GM19397 (cell line): ENCODE measurements around the gene C3orf18.

Source experiments
- ATAC-seq: cut with Tn5 transposase; IDR thresholded peaks from one replicate; pipeline ENCODE4 v1.9.1; 2021; ENCODE audit warnings: mild to moderate bottlenecking, moderate library complexity; ENCODE audit not compliant: unreplicated experiment

Gene C3orf18

GRCh38 chr3:50551681-50552435, 15.7 kb downstream of the C3orf18 start:
- no peak for ATAC-seq

GRCh38 chr3:50551054-50551659, 16.4 kb downstream of the C3orf18 start:
- ATAC-seq, result no peak

GRCh38 chr3:50550079-50550736, 17.3 kb downstream of the C3orf18 start:
- no peak for ATAC-seq

GRCh38 chr3:50549226-50549625, 18.3 kb downstream of the C3orf18 start:
- ATAC-seq, result no peak

- ATAC-seq, result no peak
These were observed 21.8 kb downstream of the C3orf18 start for GRCh38 chr3:50545781-50546180.

- ATAC-seq, result no peak
These were observed 25.1 kb downstream of the C3orf18 start for GRCh38 chr3:50542177-50543034.

GRCh38 chr3:50539356-50540286, 27.9 kb downstream of the C3orf18 start:
- ATAC-seq, result no peak

- no peak for ATAC-seq
These were observed 30.0 kb downstream of the C3orf18 start for GRCh38 chr3:50537421-50538129.

- ATAC-seq, result no peak
These were observed 30.9 kb downstream of the C3orf18 start for GRCh38 chr3:50536471-50537180.

- ATAC-seq, result no peak
These were observed 32.7 kb downstream of the C3orf18 start for GRCh38 chr3:50534681-50535330.

- ATAC-seq, result no peak
These were observed 33.6 kb downstream of the C3orf18 start for GRCh38 chr3:50533807-50534461.

GRCh38 chr3:50533316-50533715, 34.2 kb downstream of the C3orf18 start:
- ATAC-seq, result no peak

- ATAC-seq, result no peak
These were observed 35.4 kb downstream of the C3orf18 start for GRCh38 chr3:50532062-50532705.

- no peak for ATAC-seq
These were observed 36.3 kb downstream of the C3orf18 start for GRCh38 chr3:50531201-50531600.

- ATAC-seq, result no peak
These were observed 37.3 kb downstream of the C3orf18 start for GRCh38 chr3:50530001-50530970.

GRCh38 chr3:50525987-50526386, 41.6 kb downstream of the C3orf18 start:
- ATAC-seq, result no peak
